HuH-7.5 (cell line): ENCODE results near the gene GSG1L.
A peak's percentile ranks its signal among the peaks of the same experiment; 100 is the strongest.
"Not testable (repeated sequence)": the region's sequence is repeated elsewhere in the genome, so short reads cannot be mapped to it uniquely, and the experiment has no call there.

ENCODE experiments used
- DNase-seq: peaks from one replicate; pipeline ENCODE4 v3.0.0; 2011; ENCODE audit warnings: low spot score

GSG1L gene

GRCh38 chr16:27980076-27980775, 83.3 kb downstream of the GSG1L start:
- DNase-seq, result no peak

DNA sequence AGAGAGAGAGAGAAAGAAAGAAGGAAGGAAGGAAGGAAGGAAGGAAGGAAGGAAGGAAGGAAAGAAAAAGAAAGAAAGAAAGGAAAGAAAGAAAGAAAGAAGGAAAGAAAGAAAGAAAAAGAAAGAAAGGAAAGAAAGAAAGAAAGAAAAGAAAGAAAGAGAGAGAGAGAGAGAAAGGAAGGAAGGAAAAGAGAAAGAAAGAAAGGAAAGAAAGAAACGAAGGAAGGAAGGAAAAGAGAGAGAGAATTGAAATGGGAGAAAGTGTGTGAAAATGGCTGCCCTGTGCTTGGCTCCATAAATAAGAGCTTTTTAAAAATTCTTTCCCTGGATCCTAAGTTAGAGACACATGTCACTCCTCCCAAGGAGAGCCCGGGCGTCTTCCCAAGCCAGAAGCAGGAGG, 83.8 kb downstream of the GSG1L start:
- not testable (repeated sequence) for DNase-seq

DNA sequence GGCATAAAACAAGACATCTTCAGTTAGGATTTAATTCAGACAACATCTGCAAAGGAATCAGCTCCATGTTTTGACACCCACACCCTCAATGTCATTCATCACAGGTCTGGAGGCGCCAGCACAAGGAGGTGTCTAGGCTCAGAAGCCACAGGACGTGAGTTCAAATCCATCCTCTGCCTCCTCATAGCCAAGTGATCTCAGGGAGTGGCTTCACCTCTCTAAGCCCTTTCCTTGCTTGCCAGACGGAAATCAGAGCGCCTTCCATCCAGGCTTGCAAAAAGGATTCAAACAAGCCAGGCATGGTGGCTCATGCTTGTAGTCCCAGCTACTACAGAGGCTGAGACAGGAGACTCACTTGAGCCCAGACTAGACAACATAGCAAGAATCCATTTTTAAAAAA, 84.6 kb downstream of the GSG1L start:
- no peak for DNase-seq

DNA sequence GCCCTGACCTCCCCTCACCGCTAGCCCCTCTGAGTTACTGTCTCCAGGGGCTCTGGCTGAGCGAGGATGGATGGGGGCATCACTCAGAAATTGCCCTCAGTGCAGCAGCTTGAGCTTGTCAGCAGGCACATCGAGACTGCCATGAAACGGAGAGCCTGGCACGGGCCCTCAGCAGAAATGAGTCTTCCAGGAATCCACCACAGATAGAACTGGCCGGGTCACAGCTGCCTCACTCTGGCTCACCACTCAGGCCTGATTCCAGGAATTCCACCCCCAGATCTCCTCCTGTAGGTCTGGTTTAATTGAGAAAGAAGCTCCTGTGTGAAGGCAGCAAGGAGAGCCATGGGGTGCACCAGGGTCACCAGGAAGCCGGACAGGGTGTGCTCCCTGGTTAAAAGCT, 85.5 kb downstream of the GSG1L start:
- no peak for DNase-seq

DNA sequence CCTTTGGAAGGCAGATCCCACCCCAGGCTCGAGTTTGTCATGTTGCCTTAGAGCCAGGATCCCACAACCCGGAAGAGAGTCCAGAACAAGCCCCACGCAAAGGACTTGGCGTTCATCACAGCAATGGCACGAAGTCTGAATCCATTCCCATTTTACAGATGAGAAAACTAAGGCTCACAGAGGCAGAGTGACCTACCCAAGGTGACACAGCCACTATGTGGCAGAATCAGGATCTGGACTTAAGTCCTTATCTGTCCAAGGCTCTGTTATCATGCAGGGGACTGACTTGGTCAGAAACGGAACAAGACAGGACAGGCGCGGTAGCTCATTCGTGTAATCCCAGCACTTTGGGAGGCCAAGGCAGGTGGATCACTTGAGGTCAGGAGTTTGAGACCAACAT, 86.5 kb downstream of the GSG1L start:
- DNase-seq, result no peak

GRCh38 chr16:27974896-27975540, 88.5 kb downstream of the GSG1L start:
- no peak for DNase-seq

DNA sequence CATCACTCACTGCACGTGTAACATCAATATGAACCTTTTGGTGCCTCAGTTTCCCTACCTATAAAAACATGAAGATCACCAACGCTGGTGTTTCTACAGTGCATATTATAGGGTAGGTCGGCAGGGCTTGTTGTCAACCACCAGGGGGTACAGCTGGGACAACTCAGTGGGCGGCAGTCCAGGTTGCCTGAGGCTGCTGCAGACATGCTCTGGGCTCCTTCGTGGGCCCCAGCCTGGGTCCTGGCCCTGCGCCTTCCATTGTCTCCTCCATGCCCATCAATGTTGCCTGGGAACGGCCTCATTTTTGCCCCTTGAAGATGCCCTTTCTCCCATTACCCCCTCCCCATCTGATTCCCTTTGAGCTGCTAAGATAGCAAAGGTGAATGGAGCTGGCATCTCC, 89.8 kb downstream of the GSG1L start:
- DNase-seq, result no peak

GRCh38 chr16:27972500-27972899, 91.0 kb downstream of the GSG1L start:
- DNase-seq, result peak; percentile 30

- no peak for DNase-seq
Measured at GRCh38 chr16:27969574-27969973, 93.9 kb downstream of the GSG1L start.

GRCh38 chr16:27967169-27967568, 96.3 kb downstream of the GSG1L start:
- no peak for DNase-seq

DNA sequence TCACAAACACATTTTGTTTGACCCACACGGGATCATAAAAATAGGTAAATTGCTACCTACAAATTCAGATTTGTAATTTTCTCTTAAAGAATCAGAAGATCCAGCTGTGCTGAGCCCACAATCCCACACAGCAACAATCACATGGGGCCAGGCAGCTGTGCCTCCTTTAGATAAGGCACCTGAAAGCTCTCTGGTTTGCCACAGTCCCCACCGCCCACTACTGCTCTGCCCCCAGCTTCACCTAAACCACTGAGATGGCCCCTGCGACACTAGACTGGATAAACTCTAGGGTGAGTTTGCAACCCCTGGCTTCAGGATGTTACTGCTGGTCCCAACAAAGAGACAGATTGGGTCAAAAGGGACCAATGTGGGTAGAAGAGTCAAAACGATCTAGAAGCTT, 96.8 kb downstream of the GSG1L start:
- DNase-seq, result no peak

GRCh38 chr16:27965801-27966200, 97.7 kb downstream of the GSG1L start:
- no peak for DNase-seq

GRCh38 chr16:27963471-27963965, 100.0 kb downstream of the GSG1L start:
- DNase-seq, result no peak

DNA sequence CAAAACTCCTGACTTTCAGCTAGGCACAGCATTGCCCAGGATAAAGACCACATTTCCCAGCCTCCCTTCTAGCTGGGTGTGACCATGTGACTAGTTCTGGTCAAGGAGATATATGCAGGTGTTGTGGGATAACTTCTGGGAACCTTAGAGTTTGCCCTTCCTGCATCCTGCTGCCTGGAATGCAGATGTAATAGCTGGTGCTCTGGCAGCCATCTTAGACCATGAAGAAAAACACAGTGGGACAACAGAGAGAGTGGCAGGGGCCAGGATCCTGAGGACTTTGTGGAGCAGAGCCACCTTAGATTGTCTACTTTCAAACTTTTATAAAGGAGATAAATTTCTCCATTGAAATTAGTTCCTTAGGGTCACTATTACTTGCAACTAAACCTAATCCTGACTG, 101.3 kb downstream of the GSG1L start:
- no peak for DNase-seq

DNA sequence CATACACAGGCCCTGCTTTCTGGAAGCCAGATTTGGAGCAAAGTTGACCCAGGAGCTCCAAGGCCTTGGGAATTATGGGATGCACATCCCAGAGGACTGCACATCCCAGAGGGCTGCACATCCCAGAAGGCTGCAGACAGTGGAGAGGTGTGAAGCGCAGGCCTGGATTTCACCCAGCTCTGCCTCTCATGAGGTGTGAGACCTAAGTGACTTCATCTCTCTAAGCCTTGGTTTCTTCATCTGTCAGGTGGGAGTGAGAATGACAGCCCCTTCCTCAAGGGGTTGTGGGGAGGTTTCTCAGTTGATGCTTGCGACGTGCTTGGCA, 102.3 kb downstream of the GSG1L start:
- no peak for DNase-seq

DNA sequence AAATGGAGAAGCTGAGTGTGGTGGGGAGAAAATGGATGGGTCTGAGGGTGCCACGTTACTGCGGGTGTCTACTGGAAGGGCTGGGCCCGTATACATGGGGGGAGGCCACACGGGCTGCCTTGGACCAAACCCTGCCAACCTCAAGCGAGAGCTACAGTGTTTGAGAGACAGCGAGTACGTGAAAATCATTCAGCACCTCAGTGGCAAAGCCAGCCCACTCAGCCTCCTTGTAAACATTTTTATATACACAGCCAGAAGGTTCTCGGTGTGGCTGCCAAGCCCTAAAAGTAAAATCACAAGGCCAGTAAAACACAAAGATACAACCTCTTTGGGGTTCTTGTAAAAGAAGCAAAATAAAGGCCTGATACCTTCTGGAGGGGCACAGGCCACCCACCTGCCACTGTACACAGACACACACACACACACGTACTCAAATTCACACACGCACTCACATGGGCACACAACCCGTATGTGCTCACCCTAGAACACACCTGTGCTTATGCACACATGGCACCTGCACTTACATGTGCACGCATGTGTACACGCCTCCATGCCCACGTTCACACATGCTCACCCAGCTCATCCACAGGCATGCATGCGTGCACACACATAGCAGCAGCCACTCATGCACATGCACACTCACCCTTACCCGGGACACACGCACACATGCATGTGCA, 102.8 kb downstream of the GSG1L start:
- no peak for DNase-seq

DNA sequence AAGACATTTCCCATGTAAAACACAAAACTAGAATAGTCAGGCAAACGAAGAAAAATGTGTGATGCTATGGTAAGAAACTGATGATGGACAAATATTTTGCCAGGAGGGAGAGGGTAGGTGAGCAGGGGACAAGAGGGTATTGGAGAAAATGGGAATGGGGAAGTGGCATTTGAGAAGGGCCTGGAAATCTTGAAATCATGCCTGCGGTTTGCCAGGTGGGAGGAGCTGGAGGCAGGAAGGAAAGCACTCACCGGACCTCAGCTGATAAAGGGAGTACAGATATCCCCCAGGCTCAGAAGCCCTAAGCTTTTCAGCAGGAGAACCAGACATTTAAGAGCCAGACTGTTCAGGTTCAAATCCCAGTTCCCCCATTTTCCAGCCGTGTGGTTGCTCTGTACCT, 103.6 kb downstream of the GSG1L start:
- no peak for DNase-seq

- DNase-seq, result no peak
Measured at GRCh38 chr16:27954191-27954590, 109.3 kb downstream of the GSG1L start.

- no peak for DNase-seq
Measured at GRCh38 chr16:27952811-27953210, 110.7 kb downstream of the GSG1L start.

DNA sequence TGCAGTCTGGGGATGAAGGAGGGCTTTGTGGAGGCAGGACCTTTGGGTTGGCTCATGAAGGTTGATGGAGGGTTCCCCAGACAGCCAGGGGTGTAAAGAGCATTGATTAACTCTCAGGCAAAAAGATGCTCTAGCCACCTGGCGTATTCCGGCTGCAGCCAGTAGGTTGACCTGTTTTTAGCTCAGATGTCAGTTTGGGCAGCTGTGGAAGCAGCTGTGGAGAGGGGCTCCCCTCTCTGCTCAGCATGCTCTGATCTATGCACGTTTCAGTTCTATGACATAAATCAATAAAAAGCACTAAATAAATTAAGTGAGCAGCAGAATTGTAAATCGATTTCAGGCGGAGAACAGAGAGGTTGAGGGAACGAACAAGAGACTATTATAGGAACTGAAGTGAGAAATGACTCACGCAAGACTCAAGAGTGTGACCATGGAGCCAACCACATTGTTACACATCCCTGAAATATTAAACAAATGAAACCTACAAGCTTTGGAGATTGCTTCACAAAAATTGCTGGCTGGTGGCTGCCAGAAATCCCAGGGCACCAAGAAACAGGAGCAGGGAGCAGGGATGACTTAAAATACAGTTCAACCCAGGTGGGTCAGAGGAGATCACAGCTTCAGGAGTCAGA, 111.9 kb downstream of the GSG1L start:
- DNase-seq, result no peak

DNA sequence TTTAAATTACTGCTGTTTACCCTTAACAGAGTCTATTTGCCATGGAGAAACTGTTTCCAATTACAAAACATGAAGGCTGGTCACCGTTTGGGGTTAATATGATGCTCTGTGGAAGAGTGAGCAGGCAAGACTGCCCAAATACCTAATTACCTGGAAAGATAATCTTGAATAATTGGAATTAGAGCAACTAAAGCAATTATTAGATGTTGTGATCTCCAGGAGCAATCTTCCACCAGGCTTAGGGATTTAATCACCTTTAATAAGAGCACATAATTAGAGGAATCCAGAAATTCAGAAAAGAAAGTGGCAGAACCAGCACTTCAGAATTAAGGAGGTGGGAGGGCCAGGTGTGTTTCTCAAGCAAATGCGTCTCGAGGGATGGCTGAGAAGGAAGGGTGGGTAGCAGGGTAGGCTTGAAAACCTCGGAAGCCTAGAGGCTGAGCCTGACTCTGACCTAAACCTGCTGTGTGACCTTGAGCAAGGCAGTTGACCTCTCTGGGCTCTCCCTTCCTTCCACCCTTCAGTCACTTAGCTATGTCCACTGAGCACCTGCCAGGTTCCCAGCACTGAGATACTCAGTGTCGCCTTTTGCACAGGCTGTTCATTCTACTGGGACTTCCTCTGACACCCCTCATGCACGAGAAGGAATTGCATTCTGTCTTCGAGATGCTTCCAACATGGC, 113.2 kb downstream of the GSG1L start:
- DNase-seq, result no peak

- no peak for DNase-seq
Measured at GRCh38 chr16:27947696-27948095, 115.8 kb downstream of the GSG1L start.
